HTERT RPE-1 (cell line): ENCODE measurements around the gene MAD2L2.

Source experiments
- in situ Hi-C: fragments of 300-500 bp; cut with MboI; formaldehyde crosslinking; loops from 4 replicates; pipeline ENCODE4 v1.14.3; 2020; ENCODE audit warnings: low sequenced_read_pairs

The MAD2L2 gene

GRCh38 chr1:11681071-11681771 is at the start of gene MAD2L2:
Gene MAD2L2 (minus strand): TSS chr1:11681148. CDS start chr1:11680601, 547 bp downstream.
- in situ Hi-C loops: no loop called here

GRCh38 chr1:11730429-11730891 is 49.5 kb upstream of the MAD2L2 start:
- in situ Hi-C loops: no loop called here

DNA sequence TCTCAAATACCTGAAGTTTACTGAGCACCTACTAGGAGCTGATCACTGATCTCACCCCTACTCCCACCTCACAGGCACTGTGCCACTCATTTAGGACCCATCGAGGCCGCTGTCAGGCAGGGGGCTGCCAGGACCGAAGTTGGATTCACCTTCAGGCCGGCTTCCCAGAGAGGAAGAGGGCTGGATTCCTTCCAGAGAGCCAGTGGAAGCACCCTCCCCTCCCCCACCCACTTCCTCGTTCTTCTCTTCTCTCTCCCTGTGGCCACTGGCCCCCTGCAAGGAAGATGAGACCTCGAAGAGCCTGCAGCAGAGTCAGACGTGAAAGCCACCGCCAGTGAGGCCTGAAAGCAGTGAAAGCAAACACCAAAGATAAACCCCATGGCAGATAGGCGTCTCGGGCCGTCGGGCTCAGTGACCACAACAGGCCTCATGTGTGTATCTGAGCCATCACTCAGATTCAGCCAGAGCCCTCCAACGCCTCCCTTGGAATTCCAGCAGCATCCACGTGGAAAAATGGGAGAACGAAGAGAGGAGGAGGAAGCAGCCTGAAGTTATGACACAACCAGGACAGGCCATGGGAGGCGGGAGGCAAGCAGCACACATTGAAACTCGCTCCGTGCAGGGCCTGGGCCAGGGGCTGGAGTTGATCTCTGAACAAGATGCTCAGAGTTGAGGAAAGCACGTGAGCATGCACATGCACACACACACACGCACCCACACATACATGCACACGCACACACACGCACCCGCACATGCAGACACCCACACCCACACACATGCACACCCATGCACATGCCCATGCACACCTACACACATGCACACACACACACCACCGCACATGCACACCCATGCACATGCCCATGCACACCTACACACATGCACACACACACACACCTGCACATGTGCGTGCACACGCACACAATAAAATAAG is 48.8 kb upstream of the MAD2L2 start:
- in situ Hi-C loops: no loop called here

- in situ Hi-C loops: no loop called here
Observed at GRCh38 chr1:11729155-11729497, 48.2 kb upstream of the MAD2L2 start.

DNA sequence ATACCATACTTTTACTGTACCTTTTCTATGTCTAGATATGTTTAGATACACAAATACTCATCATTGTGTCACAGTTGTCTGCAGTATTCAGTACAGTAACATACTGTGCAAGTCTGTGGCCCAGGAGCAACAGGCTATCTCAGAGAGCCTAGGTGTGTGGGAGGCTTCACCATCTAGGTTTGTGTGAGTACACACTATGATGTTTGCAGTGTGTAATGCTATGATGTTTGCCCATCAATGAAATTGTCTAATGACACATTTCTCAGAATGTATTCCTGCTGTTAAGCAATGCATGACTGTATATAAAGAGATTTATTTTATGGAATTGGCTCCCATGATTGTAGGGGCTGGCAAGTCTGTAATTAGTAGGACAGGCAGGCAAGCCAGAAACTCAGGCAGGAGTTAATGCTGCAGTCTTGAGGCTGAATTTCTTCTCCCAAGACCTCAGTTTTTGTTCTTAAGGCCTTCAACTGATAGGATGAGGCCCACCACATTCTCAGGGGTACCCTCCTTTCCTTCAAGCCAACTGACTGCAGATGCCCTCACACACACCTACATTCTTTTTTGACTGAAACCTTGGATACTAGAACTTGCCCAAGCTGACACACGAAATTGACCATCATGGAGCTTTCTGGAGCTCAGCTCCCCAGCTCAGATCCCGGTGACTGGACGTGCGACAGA is 47.3 kb upstream of the MAD2L2 start:
- in situ Hi-C loops: no loop called here

DNA sequence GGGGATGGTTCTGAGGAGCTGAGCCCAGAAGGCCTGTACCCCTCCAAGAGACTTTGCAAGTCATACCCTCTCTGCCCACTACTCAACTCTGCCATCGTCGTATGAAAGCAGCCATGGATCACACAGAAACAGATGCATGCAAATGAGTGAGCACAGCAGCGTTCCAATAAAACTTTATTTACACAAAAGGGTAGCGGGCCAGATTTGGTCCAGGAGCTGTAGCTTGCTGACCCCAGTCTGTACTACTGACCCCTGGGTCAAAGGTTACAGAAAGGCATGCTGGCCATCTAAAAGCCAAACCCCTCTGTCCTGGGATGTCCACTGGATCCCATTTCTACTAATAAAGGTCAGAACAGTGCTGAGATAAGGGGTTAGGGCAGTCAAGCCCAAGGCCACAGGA is 46.2 kb upstream of the MAD2L2 start:
- in situ Hi-C loops: no loop called here

DNA sequence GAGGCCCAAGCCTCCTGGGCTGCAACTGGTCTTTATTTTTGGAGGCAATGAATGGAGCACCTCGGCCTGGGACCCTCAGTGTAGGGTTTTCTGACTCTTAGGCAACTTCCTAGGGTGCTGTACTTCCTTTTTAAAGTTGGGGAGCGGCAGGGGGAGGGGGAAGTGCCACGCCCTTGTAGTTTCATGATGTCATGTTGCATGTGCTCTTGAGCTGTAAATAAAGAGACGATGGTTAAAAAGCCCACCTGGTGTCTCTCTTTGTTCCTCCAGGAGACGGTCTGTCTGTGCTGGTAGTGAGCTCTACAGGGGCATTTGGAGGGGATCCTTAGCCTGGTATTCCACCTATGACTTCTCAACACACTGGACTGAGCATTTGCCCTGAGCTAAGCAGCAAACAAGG is 44.7 kb upstream of the MAD2L2 start:
- in situ Hi-C loops: no loop called here

DNA sequence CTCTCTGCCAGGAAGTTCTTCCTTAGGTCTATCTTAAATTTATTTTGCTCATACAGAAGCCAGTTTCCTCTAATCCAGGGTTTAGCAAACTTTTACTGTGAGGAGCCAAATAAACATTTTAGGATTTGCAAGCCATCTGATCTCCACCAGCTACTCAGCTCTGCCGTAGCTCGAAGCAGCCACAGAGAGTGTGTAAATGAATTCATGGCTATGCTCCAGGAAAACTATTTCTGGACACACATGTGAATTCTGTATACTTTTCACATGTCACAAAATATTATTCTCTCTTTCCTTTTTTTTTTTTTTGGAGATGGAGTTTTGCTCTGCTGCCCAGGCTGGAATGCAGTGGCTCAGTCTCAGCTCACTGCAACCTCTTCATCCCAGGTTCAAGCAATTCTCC is 41.6 kb upstream of the MAD2L2 start:
- in situ Hi-C loops: no loop called here

DNA sequence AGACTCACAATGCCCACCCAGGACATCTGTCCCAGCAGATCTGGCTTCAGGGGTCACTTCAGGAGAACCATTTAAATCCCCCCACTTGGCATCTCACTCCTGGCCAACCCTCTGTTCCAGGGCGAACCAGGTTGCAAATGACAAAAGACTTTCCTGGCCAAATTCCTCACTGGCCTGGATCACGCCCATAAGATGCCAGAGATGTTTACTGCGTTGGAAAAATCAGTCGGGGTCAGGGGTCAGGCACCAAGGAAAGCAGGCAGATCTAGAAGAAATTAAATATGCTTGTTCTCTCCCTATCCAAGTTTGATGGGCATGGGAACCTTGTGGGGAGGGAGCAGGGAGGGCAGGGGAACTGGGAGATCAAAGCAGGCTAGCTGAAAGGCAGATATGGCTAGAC is 40.4 kb upstream of the MAD2L2 start:
- in situ Hi-C loops: no loop called here

GRCh38 chr1:11720525-11720924 is 39.6 kb upstream of the MAD2L2 start:
- in situ Hi-C loops: no loop called here

DNA sequence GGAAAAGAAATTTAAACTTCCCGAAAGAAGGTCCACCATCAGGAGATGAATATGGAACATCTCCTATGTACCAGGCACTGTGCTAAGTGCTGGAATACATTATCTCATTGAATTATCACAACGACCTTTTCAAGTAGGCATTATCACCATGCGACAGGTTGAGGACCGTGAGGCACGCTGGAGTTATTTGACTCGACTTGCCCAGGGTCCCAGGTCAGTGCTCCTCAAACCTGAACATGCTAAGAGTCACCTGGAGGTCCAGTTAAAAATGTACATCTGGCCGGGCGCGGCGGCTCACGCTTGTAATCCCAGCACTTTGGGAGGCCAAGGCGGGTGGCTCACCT is 39.1 kb upstream of the MAD2L2 start:
- in situ Hi-C loops: no loop called here

- in situ Hi-C loops: no loop called here
Observed at GRCh38 chr1:11719313-11720032, 38.5 kb upstream of the MAD2L2 start.

GRCh38 chr1:11714831-11715575 is 34.1 kb upstream of the MAD2L2 start:
- in situ Hi-C loops: no loop called here

DNA sequence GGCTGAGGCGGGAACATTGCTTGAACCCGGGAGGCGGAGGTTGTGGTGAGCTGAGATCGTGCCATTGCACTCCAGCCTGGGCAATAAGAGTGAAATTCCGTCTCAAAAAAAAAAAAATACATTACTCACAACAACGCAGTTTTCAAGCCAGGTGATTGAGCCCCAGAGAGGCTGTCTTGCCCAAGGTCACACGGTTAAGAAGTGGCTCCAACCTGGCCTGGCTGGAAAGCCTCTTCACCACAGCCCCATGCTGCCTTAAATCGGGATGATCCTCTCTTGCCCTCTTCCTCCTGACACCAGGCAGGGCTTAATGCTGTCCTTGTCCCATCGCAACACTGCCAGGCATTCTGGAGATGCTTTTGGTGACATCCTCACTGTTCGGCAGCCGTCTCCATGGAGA is 32.1 kb upstream of the MAD2L2 start:
- in situ Hi-C loops: no loop called here

- in situ Hi-C loops: no loop called here
Observed at GRCh38 chr1:11712285-11712684, 31.3 kb upstream of the MAD2L2 start.

DNA sequence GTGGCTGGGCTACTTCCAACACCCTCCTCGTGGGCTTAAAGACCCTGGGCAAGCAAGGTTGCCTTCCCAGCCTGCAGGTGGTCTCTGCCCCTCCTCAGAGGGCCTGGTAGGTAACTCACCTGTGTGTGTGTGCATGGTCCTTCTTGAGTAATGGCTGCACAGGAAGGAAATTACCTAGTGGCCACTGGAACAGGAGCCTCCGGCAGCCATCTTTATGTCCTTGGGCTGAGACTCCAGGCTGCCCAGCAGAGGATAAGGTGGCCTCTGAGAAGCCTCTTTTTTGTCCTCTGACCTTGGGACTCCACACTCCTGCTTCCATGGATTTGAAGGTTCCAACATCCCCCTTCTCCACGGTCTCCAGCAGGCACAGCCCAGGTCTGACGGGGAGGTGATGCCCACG is 30.5 kb upstream of the MAD2L2 start:
- in situ Hi-C loops: no loop called here

DNA sequence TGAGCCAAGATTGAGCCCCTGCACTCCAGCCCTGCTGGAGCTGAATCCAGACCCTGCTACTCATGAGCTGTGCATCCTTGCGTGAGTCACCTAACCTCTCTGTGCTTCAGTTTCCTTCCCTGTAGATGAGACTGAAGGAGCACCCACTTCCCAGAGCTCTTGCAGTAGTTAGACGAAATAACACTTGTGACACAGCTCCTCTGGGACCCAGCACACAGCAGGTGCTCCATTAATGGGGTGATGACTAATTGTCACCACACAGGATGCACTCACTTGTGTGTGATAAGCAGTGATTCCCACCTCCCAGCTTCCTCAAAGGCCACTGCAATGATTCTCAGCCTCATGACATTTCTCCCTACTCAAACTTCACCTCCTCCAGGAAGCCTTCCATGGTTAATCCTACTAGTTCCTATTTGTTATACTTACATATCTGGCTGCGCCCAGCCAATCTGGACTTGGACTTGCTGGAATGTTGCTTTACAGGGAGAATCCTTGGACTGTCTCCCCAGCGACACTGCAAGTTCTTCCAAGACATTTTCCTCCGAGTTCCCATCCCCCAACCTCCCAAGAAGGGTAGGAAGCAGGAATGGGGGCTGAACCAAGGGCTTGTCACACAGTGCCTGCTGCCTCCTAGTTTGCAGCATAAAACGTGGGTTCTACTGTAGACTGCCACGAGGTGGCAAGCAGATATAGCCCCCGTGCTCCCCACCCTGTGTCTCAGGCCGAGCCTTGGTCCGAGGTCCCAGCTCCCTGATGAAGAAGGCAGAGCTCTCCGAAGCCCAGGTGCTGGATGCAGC is 27.8 kb upstream of the MAD2L2 start:
- in situ Hi-C loops: no loop called here

DNA sequence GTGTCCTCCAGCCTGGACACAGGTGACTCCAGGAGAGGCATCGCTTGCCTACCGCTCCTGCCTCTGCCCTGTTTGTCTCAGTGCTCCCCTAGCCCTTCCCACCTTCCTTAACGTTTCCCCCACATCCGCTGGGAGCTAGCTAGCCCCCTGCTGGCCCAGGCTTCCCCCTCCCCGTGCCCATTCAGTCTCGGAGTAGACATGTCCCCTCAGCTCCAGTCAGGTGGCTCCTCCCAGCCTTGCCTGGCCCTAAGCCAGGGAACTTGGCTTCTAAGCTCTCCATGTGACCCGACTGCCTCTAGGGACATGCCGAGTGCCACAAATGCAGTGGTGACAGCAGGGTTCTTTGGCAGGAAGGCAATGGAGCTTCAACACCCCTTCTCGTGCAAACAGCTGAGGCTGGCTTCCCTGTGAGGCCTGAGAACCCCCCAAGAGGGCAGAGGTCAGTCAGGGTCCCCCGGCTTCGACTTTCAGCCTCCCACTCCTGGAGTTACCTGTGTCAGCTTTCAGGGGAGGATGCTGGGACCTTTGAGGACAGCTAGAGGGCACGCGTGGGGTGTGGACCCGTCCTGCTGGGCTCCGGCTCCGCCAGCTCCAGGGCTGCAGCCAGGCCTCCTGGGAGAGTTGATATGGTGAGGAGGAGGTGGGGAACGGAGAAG is 26.8 kb upstream of the MAD2L2 start:
- in situ Hi-C loops: no loop called here

- in situ Hi-C loops: no loop called here
Observed at GRCh38 chr1:11706292-11706691, 25.3 kb upstream of the MAD2L2 start.
